Stimulated activated CD4-positive, alpha-beta T cell treated with anti-CD3 and anti-CD28 coated beads, Interleukin-4, amount 100 ng/mL, for 48 hours (primary cell): Measurements from ENCODE around the gene STXBP5L.
"Not testable (repeated sequence)": the region's sequence is repeated elsewhere in the genome, so short reads cannot be mapped to it uniquely, and the experiment has no call there.

ENCODE experiments used
- DNase-seq, 2 donors: peaks; one replicate each; pipeline ENCODE4 v3.0.0-alpha.2; 2020; ENCODE audit warnings: low read depth in 2 of 2

The STXBP5L gene

DNA sequence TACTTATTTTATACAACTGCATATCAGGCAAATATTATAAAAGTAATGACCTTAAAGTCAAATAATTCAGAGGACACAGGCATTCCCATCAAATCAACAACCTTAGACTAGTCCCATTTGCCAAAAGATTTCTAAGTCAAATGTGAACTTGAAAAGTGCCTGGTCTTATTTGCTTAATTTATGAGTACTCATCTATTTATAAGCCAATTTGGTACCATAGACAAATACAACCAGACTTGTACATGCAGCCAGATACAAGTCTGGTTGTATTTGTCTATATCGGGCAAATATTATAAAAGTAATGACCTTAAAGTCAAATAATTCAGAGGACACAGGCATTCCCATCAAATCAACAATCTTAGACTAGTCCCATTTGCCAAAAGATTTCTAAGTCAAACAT, 322.2 kb downstream of the STXBP5L start:
- not testable (repeated sequence) for DNase-seq

DNA sequence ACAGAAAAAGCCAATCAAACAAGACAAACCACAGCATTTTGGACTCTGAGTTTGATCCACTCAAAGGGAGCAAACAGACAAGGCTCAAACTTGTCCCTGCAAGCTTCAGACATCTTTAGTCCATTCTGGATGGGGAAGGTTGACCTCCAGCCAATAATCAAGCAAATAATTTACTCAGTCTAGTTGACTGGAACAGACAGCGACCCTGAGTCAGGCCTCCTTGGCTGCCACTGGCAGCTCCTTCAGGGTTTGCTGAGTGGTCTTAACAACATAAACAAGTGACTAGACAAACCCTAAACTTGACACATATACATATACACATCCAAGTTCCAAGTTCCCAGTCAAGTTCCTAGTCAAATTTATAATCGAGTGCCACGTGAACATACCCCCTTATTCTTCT, 323.9 kb downstream of the STXBP5L start:
- DNase-seq = no peak

DNA sequence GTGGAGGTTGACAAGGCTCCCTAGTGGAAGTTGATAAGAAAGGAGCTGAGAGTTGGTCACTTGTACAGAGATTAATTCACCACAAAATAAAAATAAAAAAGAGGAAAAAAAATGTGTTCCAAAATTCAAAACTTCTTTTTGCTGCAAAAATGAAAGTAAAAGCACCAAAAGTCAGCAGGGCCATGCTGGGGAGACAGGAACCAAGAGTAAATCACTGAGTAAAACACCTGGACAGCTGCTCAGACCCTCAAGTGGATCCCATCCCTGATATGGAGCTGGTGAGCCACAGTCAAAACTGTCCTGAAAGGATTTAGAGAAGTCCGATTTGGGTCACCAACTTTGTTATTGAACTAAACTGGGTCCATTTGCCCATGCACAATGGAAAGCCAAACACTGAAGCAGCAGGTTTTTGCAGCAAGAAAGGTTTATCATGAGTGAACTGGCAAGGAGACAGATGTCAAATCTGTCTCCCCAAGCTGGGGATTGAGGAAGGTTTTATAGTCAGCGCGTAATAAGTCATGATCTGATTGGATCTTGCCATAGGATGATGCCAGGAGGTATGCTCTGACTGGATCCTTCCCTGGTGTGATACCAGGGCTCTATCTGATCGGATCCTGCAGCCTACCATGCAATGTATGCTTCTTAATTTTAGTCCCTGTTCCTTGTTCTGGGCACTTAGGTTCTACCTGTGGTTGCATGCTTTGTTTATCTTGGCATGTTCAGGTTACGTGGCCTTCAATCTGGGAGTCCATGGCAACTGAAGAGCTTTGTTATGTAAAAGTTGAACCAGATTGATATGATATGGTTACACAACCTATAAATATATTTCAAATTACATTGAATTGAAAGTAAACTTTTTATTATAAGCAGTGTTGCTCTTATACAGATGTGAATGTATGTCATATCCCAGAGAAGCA, 324.6 kb downstream of the STXBP5L start:
- DNase-seq = no peak

DNA sequence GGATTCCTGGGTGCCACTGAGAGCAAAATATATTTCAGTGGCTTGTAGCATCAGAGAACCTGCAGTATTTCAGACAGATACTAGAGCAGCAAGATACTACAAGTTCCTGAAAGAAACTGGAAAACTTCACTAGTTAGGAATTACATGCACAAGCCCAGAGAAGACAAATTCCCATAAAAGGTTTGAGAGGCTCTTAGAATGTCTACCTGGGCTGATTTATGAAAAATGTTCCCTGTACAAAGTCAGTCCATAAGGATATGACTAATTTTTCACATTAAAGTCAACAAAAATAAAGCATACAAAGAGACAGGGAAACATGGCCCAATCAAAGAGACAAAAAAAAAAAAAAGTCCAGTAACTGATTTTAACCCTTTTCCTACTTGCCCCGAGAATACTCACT, 335.2 kb downstream of the STXBP5L start:
- no peak for DNase-seq

DNA sequence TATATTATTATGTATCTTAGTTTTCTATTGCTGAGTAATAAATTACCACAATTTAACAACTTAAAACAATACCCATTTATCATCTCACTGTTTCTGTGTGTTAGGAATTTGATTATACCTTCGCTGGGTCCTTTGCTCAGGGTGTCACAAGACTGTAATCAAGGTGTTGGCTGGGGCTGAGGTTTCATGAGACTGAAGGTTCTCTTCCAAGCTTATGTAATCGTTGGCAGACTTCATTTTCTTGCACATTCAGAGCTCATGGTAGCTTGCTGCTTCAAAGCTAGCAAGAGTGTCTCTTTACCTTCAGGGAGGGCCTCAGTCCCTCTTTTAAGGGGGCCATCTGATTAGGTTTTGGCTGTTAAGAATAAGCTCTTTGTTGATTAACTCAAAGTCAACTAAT, 344.7 kb downstream of the STXBP5L start:
- no peak for DNase-seq

DNA sequence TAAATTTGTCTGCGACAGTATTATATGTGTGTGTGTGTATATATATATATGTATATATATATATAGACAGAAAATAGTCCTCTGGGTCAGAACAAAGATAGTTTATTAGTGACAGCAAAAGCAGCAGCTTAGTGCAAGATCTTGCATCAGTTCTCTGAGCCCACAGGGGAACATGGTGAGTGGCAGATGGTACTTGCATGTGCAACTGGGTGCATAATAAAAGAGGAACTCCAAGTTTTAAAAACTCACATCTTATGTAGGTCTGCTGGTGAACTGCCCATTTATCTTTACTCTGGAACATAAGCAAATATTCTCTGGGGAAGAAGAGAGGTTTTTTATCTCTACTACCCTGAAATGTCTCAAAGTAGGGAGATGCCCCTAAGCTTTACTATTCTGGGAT, 361.4 kb downstream of the STXBP5L start:
- no peak for DNase-seq

DNA sequence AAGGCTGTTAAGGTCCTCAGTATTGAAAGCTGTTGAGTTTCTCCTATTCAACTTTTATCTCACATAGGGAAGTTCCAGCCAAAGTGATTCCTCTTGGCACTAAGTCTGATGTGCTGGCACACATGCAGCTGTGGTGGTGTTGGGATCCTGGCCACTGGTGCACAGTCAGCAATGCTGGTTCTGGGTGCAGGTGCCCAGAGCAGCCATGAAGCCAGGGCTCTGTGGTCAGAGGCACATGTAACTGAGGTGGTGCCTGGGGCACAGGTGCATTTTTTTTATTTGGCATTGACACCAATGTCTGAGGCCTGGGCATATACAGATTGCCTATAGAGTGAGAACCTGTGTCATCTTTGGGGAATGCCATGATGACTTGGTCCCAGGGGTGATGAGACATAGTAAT, 366.4 kb downstream of the STXBP5L start:
- no peak for DNase-seq

DNA sequence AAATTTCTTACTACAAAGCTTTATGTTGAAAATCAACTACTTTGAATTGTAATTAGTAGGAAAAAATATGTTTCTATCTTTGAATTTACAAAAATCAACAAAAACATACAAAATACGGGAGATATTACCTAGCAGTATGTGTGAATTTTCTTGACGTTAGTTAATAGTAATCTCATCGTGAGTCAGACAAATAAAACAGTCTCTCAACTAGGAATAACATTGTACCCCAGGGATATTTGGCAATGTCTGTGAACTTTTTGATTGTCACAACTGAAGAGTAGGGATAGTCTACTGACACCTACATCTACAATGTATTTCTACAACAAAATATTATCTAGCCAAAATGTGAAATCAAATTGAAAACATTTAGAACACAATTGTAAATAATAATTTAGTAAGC, 387.4 kb downstream of the STXBP5L start:
- no peak for DNase-seq

DNA sequence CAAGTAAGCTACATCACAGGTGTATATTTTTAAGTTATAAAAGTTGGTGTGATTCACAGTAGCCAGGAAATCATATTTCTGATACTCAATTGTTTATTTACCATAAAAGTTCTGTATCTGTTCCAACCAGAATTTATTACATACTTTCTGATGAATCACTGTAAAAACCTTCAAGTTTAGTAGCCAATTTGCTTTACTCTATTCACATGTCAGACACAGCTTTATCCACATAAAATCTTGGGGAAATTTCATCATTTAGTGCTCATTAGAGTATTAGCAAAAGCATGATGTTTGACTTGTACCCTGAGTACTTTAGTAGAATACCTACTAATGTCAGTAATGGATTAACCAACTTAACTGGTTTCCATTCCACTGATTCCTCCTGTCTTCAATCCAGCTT, 388.0 kb downstream of the STXBP5L start:
- no peak for DNase-seq

DNA sequence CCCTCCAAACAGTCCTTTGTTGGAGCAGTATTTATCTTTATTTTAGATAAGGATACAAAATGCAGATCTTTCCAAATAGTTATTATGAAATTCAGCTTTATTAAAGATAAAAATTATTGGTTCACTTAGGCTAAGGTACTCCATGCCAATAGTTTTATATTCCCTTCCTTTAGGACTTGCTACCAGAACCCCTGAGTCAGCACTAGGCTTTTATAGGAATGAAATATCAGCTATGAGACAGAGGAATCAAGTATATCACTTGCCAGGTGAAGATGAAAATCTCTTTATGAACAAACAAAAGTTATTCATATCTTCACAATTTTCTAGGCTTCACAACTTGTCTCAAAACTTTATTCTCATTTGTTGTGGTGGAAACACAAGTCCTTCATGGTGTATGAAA, 416.3 kb downstream of the STXBP5L start:
- no peak for DNase-seq

DNA sequence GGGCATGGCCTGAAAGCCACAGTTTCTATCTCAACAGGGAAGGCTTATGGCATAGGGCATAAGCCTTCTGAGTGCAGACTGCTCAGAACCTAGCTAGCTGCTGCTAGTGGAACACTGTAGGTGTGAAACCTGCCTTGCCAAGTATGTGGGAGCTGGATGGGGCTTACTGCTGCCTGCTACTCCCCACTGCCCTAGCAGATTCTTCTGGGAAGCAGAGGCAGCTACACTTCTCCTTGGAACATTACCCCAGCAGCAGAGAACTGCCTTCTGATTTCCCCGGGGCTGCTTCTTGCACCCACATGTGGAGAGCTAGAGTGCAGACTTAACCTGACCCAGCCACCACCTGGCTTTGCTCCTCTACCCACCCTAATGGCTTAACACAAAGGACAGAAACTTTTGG, 422.1 kb downstream of the STXBP5L start:
- no peak for DNase-seq

DNA sequence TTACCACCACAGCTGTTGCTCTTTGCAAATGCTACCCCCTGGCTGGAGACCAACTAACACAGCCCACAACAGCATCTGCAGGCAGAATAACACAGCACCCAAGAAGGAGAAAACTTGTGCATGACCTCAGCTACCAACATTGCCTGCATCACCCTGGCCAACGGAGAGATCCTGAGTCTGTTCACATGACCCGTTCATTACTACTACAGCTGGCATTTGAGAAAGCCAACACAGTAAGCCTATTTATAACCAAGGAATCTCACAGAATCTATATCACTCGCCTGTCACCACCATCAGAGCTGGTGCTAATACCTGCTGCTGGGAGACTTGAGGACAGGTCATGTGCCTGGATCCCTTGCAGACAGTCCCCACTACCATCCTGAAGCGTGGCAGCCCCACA, 422.6 kb downstream of the STXBP5L start:
- no peak for DNase-seq

DNA sequence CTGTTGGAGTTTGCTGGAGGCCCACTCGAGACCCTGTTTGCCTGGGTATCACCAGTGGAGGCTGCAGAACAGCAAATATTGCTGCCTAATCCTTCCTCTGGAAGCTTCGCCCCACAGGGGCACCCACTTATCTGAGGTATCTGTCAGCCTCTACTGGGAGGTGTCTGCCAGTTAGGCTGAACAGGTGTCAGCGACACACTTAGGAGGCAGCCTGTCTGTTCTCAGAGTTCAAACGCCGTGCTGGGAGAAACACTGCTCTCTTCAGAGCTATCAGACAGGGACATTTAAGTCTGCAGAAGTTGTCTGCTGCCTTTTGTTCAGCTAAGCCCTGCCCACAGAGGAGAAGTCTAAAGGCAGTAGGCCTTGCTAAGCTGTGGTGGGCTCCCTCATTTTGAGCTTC, 448.0 kb downstream of the STXBP5L start:
- DNase-seq = not testable (repeated sequence)

DNA sequence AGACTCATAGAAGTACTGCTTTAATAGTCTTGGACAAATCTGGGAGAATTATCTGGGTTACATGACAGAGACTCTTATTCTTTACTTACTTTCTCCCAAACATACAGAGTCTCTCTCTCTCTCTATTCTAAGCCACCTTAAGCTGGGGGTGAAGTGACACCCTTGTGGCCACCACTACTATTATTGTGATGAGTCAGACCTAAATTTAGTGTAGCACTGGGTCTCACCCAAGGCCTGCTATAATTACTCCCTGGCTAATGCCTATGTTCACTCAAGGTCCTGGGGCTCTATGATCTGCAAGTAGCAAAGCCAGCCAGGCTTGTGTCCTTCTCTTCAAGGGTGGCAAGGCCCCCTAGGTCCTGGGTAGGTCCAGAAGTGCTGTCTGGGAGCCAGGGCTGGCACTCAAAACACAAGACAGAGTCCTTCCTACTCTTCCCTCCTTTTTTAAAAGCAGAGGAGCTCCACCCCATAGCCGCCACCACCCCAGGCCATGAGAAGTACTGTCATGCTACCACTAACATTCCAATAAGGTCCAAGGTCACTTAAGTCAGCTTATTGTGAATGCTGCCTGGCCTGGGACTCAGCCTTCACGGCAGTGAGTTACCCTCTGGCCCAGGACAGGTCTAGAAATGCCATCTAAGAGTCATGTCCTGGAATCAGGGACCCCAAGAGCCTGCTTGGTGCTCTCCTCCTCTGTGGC, 454.2 kb downstream of the STXBP5L start:
- DNase-seq = no peak

DNA sequence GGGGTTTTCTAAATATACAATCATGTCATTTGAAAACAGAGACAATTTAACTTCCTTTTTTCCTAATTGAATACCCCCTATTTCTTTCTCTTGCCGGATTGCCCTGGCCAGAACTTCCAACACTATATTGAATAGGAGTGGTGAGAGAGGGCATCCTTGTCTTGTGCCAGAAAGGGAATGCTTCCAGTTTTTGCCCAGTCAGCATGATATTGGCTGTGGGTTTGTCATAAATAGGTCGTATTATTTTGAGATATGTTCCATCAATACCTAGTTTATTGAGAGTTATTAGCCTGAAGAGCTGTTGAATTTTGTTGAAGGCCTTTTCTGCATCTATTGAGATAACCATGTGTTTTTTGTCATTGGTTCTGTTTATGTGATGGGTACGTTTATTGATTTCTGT, 480.3 kb downstream of the STXBP5L start:
- not testable (repeated sequence) for DNase-seq

DNA sequence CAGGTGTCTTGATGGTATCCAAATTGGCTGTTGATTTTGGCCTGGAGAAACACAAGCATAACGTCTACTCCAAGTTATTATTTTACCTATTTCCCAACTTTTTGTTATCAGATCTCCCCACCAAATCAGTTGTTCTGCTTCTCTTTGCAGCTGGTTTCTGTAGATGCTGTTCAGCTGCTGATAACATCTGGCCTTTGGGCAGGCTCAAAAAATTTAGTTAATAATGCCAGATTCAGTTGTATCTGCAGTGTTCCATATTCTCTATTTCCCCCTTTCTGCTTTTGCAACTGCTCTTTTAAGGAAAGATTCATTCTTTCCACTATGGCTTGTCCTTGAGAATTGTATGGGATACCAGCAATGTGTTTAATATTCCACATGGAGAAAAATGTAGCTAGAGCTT, 488.0 kb downstream of the STXBP5L start:
- not testable (repeated sequence) for DNase-seq

DNA sequence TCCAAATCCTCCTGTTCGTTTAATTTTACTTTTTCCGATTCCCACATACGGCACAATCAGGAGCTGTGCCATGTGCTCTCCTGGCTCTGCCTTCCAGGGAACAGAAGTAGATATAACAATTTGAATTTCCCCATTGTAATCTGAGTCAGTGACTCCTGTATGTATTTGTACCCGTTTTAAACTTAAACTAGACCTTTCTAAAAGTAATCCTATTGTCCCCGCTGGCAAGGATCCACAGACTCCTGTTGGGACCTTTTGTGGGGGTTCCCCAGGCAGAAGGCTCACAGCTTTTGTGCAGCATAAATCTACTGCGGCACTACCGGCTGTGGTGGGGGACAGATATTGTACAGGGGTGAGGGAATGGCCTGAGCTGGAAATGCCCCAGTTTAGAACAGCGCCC, 490.0 kb downstream of the STXBP5L start:
- DNase-seq = not testable (repeated sequence)

DNA sequence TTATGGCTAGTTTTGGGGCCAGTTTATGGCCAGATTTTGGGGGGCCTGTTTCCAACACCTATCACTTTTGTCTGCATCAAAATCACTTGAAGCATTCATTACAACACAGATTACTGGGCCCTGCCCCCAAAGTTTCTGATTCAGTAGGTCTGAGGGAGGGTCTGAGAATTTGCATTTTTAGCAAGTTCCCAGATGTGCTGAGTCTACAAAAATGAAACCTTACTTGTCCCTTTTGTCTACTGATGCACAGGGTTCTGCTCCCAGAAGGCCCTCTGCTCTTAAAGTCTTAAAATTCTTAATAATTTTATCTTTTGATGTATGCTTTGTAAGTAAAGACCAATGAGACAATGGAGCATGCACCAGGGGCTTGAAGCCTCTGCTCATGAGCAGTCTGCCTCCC, 491.8 kb downstream of the STXBP5L start:
- no peak for DNase-seq

DNA sequence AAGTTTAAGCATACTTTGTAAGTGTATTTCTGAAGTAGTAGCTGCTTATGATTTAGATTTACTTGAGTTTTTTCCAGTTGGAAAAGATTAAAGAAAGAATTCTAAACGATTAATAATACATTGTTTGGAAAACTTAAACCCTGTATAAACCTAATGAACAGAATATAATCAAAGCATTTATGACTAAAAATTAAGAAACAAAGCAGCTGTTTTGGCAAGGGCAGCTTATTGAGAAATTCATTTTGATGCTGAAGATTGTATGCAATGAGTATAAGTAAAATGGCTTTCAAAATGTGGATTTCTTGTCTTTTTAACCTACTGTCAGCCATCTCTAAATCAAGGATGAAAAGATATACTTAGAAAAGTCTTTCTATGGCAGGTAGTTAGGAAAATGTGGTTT, 497.6 kb downstream of the STXBP5L start:
- no peak for DNase-seq

DNA sequence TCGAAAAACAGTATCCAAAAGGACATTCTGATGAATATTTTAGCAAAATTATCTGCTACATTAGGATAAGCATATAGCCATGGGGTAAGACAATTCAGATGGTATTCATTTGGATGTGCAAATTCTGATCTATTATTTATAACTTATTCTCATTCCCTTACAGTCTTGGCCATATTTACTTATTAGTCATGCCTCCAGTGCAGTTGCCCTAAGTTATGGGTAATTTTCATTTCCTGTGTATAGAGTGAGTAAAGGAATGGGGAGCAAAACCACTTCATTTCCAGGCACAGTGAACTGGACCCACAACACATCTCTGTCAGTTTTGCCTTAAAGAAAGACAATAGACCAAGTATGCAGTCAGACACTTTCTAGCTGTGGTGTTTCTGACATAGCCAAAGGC, 503.5 kb downstream of the STXBP5L start:
- DNase-seq = no peak

DNA sequence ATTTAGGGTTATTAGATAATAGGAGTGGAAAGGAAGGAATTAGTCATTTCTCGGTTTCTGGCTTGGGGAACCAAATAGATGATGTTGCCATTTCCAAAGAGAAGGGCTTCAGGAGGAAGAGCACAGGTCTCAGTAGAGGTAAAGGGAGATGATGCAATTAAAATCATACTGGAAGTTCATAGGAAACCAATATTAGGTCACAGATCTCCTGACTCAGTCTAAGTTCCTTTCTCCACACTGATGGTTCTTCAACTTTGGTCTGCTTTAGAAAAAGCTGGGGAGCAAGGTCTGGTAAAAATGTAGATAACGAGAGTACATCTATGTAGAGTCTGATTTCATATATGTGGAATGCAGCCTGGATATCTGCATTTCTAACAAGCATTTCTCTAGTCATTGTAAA, 506.9 kb downstream of the STXBP5L start:
- no peak for DNase-seq

DNA sequence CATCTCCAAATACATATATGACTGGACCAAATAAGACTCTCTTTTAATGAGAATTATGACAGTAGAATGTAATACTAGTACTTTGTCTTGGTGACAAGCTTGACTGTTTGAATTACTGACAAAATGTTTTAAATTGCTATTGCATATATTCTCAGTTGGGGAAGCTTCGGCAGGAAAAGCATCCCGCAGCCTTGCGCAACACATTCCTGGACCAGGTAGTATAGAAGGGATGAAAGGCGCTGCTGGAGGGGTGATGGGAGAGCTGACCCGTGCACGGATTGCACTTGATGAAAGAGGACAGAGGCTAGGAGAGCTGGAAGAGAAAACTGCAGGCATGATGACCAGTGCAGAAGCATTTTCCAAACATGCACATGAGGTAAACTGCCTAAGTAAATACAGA, 510.2 kb downstream of the STXBP5L start:
- DNase-seq = no peak

DNA sequence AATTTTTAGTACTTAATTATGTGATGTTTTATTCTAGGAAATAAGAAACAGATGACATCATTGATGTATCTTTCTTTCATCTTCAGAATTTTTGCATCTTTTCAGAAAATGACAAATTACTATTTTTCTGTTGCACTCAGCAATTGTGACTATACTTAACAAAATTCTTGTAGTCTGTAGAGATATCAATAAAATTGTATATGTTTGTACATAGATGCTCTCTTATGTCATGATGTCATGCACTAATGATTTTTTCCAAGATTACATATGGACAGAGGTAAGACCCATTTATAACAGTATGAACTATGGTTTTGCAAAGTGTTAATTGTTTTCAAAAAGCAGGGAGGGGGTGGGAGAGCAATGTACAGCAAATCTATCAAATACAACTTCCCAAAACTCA, 516.5 kb downstream of the STXBP5L start:
- no peak for DNase-seq
